Transverse colon (tissue), 4 donors: ENCODE results near the gene TPSAB1. TPM values are rescaled to one million over a fixed set of nuclear protein-coding genes. Genes with fewer than 3 reads are reported as not detected.
"Not testable (repeated sequence)": the region's sequence is repeated elsewhere in the genome, so short reads cannot be mapped to it uniquely, and the experiment has no call there.

ENCODE experiments used
- DNase-seq: peaks from one replicate; pipeline ENCODE4 v3.0.0-alpha.2; 2019
- H3K27ac ChIP-seq, 4 donors: fragments of 200-600 bp; sonication (generic); 2 replicates each; pipeline ENCODE4 v1.5.1; 2016 to 2018; ENCODE audit warnings: inconsistent platforms in 4 of 4
- H3K27me3 ChIP-seq: fragments of 200-600 bp; sonication (generic); 2 replicates; pipeline ENCODE4 v1.5.1; 2017; ENCODE audit warnings: inconsistent platforms
- H3K36me3 ChIP-seq, 4 donors: fragments of 200-600 bp; sonication (generic); 2 replicates each; pipeline ENCODE4 v1.5.1; 2017 to 2019; ENCODE audit warnings: inconsistent platforms in 4 of 4
- H3K4me1 ChIP-seq, 4 donors: fragments of 200-600 bp; sonication (generic); 2 replicates each; pipeline ENCODE4 v1.5.1; 2017 to 2020; ENCODE audit warnings: inconsistent platforms in 4 of 4
- H3K4me3 ChIP-seq, 4 donors: fragments of 200-600 bp; sonication (generic); 1 replicate in 1 of 4; 2 replicates in 3 of 4; pipeline versions ENCODE4 v1.5.1 to v1.6.1; 2017 to 2019; ENCODE audit warnings: inconsistent platforms in 4 of 4
- H3K9me3 ChIP-seq, 2 donors: fragments of 200-600 bp; sonication (generic); 2 replicates each; pipeline ENCODE4 v1.5.1; 2017 to 2019; ENCODE audit warnings: inconsistent platforms in 2 of 2
- EP300 ChIP-seq: sonication (generic); formaldehyde crosslinking; IDR thresholded peaks from one replicate; pipeline ENCODE4 v1.6.1; 2017; ENCODE audit warnings: antibody characterized with exemption, low read depth
- POLR2A ChIP-seq: fragments of 450-650 bp; IDR thresholded peaks from one replicate; pipeline ENCODE4 v1.6.1; 2016; ENCODE audit warnings: antibody characterized with exemption, mild to moderate bottlenecking, moderate library complexity
- POLR2AphosphoS5 ChIP-seq, 3 donors: sonication (generic); formaldehyde crosslinking; IDR thresholded peaks; one replicate each; pipeline ENCODE4 v1.6.1; 2016; ENCODE audit warnings: antibody characterized with exemption in 3 of 3
- WGBS, 2 donors: methylation state at CpG; one replicate each; pipeline ENCODE4 v1.1.5; 2018; ENCODE audit warnings: low coverage in 1 of 2; 5-methylcytosine and 5-hydroxymethylcytosine counted together
- in situ Hi-C, 4 donors: fragments of 200-750 bp; cut with MboI; loops; one replicate each; pipeline versions ENCODE4 v1.15.0 to v1.15.1; 2017; ENCODE audit warnings: low sequenced_read_pairs in 3 of 4, low pct_ligation_motif_present in 1 of 4, low pct_unique_long_range_greater_than_20kb in 1 of 4
- intact Hi-C: fragments of 100-400 bp; cut with DNase I; formaldehyde crosslinking; loops from one replicate; pipeline ENCODE4 v1.15.1; 2023; ENCODE audit warnings: low total_unique reads
- total RNA-seq, 4 donors: library from RNA; depleted of rRNA; stranded (reverse); fragments of >200 nt; gene quantifications; one replicate each; pipeline ENCODE4 v1.1.0, GENCODE V29; 2016
- TF ChIP-seq, protein P1 (sequence below), 5 experiments: fragments of 200-600 bp in 3 of 5; fragments of 450-650 bp in 2 of 5; sonication (generic) in 3 of 5; IDR thresholded peaks; 1 replicate in 2 of 5; 2 replicates in 3 of 5; pipeline ENCODE4 v1.5.1; 2016 to 2017; ENCODE audit warnings: antibody characterized with exemption in 5 of 5, inconsistent platforms in 3 of 5, mild to moderate bottlenecking in 2 of 5, moderate library complexity in 1 of 5

The TPSAB1 gene
- total RNA-seq, 4 donors from 2014 or later, result 9.4 to 33.7 (median 23.8) TPM

GRCh38 chr16:1197237-1197866, 43.2 kb upstream of the TPSAB1 start:
- Histone ChIP-seq H3K9me3 (no peaks in the 10 kb centered on the region), H3K36me3 (no peaks in the 10 kb centered on the region), H3K27me3 (no peaks in the 10 kb centered on the region), H3K4me3 (no peak overlapping the region), H3K27ac (no peak overlapping the region), H3K4me1 (peaks cover 0 to 10% (median 6%) of the 10 kb centered on the region in 4 donors)
- TF ChIP-seq POLR2A (no peak), EP300 (no peak), POLR2AphosphoS5 (IDR thresholded peaks at IDR 0.05) (no peak)
- TF ChIP-seq, protein P1, sequence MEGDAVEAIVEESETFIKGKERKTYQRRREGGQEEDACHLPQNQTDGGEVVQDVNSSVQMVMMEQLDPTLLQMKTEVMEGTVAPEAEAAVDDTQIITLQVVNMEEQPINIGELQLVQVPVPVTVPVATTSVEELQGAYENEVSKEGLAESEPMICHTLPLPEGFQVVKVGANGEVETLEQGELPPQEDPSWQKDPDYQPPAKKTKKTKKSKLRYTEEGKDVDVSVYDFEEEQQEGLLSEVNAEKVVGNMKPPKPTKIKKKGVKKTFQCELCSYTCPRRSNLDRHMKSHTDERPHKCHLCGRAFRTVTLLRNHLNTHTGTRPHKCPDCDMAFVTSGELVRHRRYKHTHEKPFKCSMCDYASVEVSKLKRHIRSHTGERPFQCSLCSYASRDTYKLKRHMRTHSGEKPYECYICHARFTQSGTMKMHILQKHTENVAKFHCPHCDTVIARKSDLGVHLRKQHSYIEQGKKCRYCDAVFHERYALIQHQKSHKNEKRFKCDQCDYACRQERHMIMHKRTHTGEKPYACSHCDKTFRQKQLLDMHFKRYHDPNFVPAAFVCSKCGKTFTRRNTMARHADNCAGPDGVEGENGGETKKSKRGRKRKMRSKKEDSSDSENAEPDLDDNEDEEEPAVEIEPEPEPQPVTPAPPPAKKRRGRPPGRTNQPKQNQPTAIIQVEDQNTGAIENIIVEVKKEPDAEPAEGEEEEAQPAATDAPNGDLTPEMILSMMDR (IDR thresholded peaks at IDR 0.05), result no peak
- no peak for DNase-seq
- in situ Hi-C loops (no loop called here), intact Hi-C loops (no loop called here)
- 62% methylated on average over 19 of the region's 19 CpGs; no CpG with 5 or more reads in 1 of the 2 donors for WGBS, 2 donors

GRCh38 chr16:1198194-1198593, 42.3 kb upstream of the TPSAB1 start:
- in situ Hi-C loops, result no loop called here
- intact Hi-C loops, result no loop called here
- no peaks in the 10 kb centered on the region for H3K27me3 ChIP-seq
- H3K27ac ChIP-seq, result no peak overlapping the region
- peaks cover 0 to 7% (median 6%) of the 10 kb centered on the region in 4 donors for H3K4me1 ChIP-seq
- no peaks in the 10 kb centered on the region for H3K36me3 ChIP-seq
- 83 to 100% methylated on average over 2 to 17 of the region's 18 CpGs for WGBS, 2 donors
- H3K4me3 ChIP-seq, result no peak overlapping the region
- no peak for DNase-seq
- H3K9me3 ChIP-seq, result no peaks in the 10 kb centered on the region
- no peak for TF ChIP-seq POLR2AphosphoS5 (IDR thresholded peaks at IDR 0.05)
- no peak for TF ChIP-seq POLR2A
- TF ChIP-seq, protein P1 (IDR thresholded peaks at IDR 0.05), result no peak
- TF ChIP-seq EP300, result no peak

GRCh38 chr16:1198671-1199346, 41.7 kb upstream of the TPSAB1 start:
- H3K27ac ChIP-seq, H3K36me3 ChIP-seq, H3K9me3 ChIP-seq, intact Hi-C loops, H3K27me3 ChIP-seq, in situ Hi-C loops, DNase-seq, H3K4me1 ChIP-seq, H3K4me3 ChIP-seq: not testable (repeated sequence)
- WGBS, 2 donors, result 90 to 100% methylated on average over 1 to 25 of the region's 44 CpGs

DNA sequence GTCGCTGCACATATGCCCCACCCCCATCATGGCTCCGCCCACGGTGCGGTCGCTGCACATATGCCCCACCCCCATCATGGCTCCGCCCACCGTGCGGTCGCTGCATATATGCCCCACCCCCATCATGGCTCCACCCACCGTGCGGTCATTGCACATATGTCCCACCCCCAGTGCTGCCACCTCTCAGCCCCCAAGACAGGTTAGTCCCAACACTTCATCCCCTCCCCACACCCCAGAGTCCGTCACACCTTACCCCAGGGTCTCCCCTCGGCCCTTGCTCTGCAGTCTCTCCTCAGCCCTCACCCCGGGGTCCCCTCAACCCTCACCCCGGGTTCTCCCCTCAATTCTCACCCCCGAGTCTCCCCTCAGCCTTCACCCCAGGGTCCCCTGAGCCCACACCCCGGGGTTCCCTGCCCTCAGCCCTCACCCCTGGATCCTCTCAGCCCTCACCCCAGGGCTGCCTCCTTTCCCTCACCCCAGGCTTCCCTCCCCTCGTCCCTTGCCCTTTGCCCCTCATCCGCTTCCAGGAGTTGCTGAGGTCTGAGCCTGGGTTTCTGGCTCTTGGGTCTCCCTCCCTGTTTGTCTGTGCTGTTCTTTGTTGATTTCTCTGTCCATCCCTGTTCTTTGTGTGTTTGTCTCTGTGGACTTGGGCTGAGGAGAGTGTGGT, 41.0 kb upstream of the TPSAB1 start:
- H3K27me3 ChIP-seq, result no peaks in the 10 kb centered on the region
- TF ChIP-seq, protein P1 (IDR thresholded peaks at IDR 0.05), result no peak
- no peak for TF ChIP-seq POLR2A
- TF ChIP-seq EP300, result no peak
- no peak for TF ChIP-seq POLR2AphosphoS5 (IDR thresholded peaks at IDR 0.05)
- H3K36me3 ChIP-seq, result no peaks in the 10 kb centered on the region
- in situ Hi-C loops, result no loop called here
- no peaks in the 10 kb centered on the region for H3K9me3 ChIP-seq
- peaks cover 0 to 4% (median 3%) of the 10 kb centered on the region in 4 donors for H3K4me1 ChIP-seq
- no peak overlapping the region for H3K4me3 ChIP-seq
- no peak for DNase-seq
- H3K27ac ChIP-seq, result no peak overlapping the region
- intact Hi-C loops, result no loop called here
- 87 to 89% methylated on average over 3 to 9 of the region's 19 CpGs for WGBS, 2 donors
